Ovary (tissue), 9 donors: ENCODE data around the gene ANKRD33B. TPM values are rescaled to one million over a fixed set of nuclear protein-coding genes. Genes with fewer than 3 reads are reported as not detected.

Source experiments
- DNase-seq, 5 donors: peaks; one replicate each; pipeline ENCODE4 v3.0.0-alpha.2; 2019 to 2020
- H3K27ac ChIP-seq, 2 donors: fragments of 200-600 bp; one replicate each; pipeline versions ENCODE4 v1.5.1 to v1.8.0; 2019 to 2022
- H3K27me3 ChIP-seq: fragments of 200-600 bp; one replicate; pipeline ENCODE4 v1.8.0; 2022
- H3K36me3 ChIP-seq: fragments of 200-600 bp; sonication (generic); one replicate; pipeline ENCODE4 v1.5.1; 2019
- H3K4me1 ChIP-seq: one replicate; pipeline ENCODE4 v1.8.1; 2013; ENCODE audit warnings: mild to moderate bottlenecking, moderate library complexity; ENCODE audit not compliant: insufficient read depth
- H3K4me3 ChIP-seq: fragments of 200-600 bp; sonication (generic); one replicate; pipeline ENCODE4 v1.5.1; 2017
- H3K9me3 ChIP-seq, 2 donors: fragments of 200-600 bp in 1 of 2; sonication (generic) in 1 of 2; one replicate each; pipeline versions ENCODE4 v1.5.1 to v1.8.1; 2013 to 2019; ENCODE audit warnings: mild to moderate bottlenecking in 1 of 2, moderate library complexity in 1 of 2
- EP300 ChIP-seq: sonication (generic); formaldehyde crosslinking; IDR thresholded peaks from one replicate; pipeline ENCODE4 v1.6.1; 2017; ENCODE audit warnings: antibody characterized with exemption
- POLR2A ChIP-seq: fragments of 450-650 bp; IDR thresholded peaks from one replicate; pipeline ENCODE4 v1.6.1; 2017; ENCODE audit warnings: antibody characterized with exemption, mild to moderate bottlenecking, moderate library complexity
- WGBS, 3 donors: extraction: QIAGEN DNeasy Blood & Tissue Kit in 1 of 3; methylation state at CpG; one replicate each; pipeline versions ENCODE4 v1.1.5 to v1.1.7; 2013 to 2017; 5-methylcytosine and 5-hydroxymethylcytosine counted together
- intact Hi-C, 4 donors: fragments of 100-400 bp; cut with DNase I; formaldehyde crosslinking; loops; one replicate each; pipeline versions ENCODE4 v1.11.0 to v1.15.1; 2022 to 2023
- polyA plus RNA-seq, 2 donors: library from polyadenylated mRNA; stranded (reverse); fragments of 200-250 nt in 1 of 2; fragments of 350-450 nt in 1 of 2; fragmentation: Illumina TruSeq in 1 of 2; extraction: RNeasy Lipid Tissue Mini Kit (QIAGEN cat#74804) in 1 of 2; gene quantifications; one replicate each; pipeline ENCODE4 v1.2.3, GENCODE V29; 2013 to 2014
- total RNA-seq, 7 donors: library from RNA; depleted of rRNA in 2 of 7; stranded (reverse); fragments of >200 nt in 2 of 7; fragmentation: NEBNext Ultra II Directional in 3 of 7; extraction: Animal tissue kit (Norgen Biotek cat#: 25700) in 3 of 7; gene quantifications; one replicate each; pipeline versions ENCODE4 v1.1.0 to v1.2.4, GENCODE V29; 2016 to 2023
- TF ChIP-seq, protein P1 (sequence below), 3 donors: fragments of 450-650 bp in 2 of 3; fragments of 200-600 bp in 1 of 3; IDR thresholded peaks; one replicate each; pipeline versions ENCODE4 v1.5.1 to v1.8.0; 2016 to 2022; ENCODE audit warnings: antibody characterized with exemption in 3 of 3, mild to moderate bottlenecking in 1 of 3
- donor health status: DM: no; HTN: no; CAD: no; lungs with moderate emphysema.
- donor health status: DM: no; HTN: no; CAD: no.
- donor health status: Bipolar disorder and iron deficiency.
- donor health status: DM: yes; HTN: yes; CAD: no.
- donor health status: DM: no; HTN: no; CAD: no.
- donor health status: DM: yes; HTN: yes; CAD: no.

The ANKRD33B gene
- total and polyA plus RNA-seq, 9 donors = 0.65 to 13.3 (median 1.9) TPM

DNA sequence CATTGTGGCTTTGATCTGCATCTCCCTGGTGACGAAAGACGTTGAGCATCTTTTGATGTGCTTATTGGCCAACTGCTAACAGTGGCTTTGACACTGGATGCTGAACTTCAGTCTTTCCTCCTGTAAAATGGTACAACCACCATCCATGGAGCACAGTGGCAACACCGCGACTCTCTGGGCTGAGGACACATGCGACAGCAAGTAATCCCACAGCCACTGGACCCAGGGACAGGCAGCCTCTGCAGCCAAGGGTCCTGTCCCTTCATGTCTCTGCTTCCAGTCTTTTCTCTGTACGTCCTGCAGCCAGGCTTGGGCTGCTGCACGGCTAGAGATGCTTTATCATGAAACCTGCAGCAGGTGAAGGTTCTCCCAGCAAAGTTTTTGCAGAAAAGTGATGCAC lies 113.7 kb downstream of the ANKRD33B start:
- WGBS, 3 donors = 92 to 95% (median 94%) methylated on average over 7 of the region's 7 CpGs

DNA sequence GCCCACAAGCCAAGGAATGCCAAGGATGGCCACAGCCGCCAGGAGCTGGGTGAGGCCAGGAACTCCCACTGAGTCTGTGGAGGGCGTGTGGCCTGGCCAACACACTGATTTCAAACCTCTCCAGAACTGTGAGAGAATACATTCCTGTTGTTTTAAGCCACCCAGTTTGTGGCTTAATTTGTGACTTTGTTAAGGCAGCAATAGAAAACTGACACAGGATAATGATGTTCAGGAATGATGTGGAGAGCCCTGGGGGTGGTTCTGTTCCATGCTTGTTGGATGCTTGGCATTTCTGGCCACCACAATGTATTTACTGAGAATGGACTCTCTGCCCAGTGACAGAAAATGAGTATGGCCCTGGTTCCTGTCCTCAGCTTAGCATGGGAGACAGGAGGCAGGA lies 114.4 kb downstream of the ANKRD33B start:
- Histone ChIP-seq H3K4me1 (no peaks in the 10 kb centered on the region), H3K27ac (no peak overlapping the region), H3K36me3 (no peaks in the 10 kb centered on the region), H3K27me3 (no peaks in the 10 kb centered on the region), H3K9me3 (no peaks in the 10 kb centered on the region), H3K4me3 (no peak overlapping the region)
- TF ChIP-seq, protein P1, sequence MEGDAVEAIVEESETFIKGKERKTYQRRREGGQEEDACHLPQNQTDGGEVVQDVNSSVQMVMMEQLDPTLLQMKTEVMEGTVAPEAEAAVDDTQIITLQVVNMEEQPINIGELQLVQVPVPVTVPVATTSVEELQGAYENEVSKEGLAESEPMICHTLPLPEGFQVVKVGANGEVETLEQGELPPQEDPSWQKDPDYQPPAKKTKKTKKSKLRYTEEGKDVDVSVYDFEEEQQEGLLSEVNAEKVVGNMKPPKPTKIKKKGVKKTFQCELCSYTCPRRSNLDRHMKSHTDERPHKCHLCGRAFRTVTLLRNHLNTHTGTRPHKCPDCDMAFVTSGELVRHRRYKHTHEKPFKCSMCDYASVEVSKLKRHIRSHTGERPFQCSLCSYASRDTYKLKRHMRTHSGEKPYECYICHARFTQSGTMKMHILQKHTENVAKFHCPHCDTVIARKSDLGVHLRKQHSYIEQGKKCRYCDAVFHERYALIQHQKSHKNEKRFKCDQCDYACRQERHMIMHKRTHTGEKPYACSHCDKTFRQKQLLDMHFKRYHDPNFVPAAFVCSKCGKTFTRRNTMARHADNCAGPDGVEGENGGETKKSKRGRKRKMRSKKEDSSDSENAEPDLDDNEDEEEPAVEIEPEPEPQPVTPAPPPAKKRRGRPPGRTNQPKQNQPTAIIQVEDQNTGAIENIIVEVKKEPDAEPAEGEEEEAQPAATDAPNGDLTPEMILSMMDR (IDR thresholded peaks at IDR 0.05) = no peak
- no peak for TF ChIP-seq POLR2A
- no peak for TF ChIP-seq EP300
- intact Hi-C loops = no loop called here
- WGBS, 3 donors = 89 to 98% (median 95%) methylated on average over 2 of the region's 2 CpGs
- DNase-seq = no peak

More for the DNA sequence above, 113.7 kb downstream of the ANKRD33B start:
- Histone ChIP-seq H3K4me3 (no peak overlapping the region), H3K4me1 (no peaks in the 10 kb centered on the region), H3K9me3 (no peaks in the 10 kb centered on the region), H3K27ac (no peak overlapping the region), H3K36me3 (no peaks in the 10 kb centered on the region), H3K27me3 (no peaks in the 10 kb centered on the region)
- intact Hi-C loops = no loop called here
- TF ChIP-seq, protein P1 (IDR thresholded peaks at IDR 0.05) = no peak
- TF ChIP-seq EP300 (no peak), POLR2A (no peak)
- DNase-seq = no peak

- intact Hi-C loops = no loop called here
- WGBS, 3 donors = 90 to 92% (median 92%) methylated on average over 15 of the region's 15 CpGs
Observed at GRCh38 chr5:10679336-10679988, 115.6 kb downstream of the ANKRD33B start.

GRCh38 chr5:10680876-10681481 lies 117.1 kb downstream of the ANKRD33B start:
- no peaks in the 10 kb centered on the region for H3K9me3 ChIP-seq
- no peaks in the 10 kb centered on the region for H3K36me3 ChIP-seq
- H3K27me3 ChIP-seq = no peaks in the 10 kb centered on the region
- no peak overlapping the region for H3K4me3 ChIP-seq
- DNase-seq = no peak
- intact Hi-C loops = no loop called here
- WGBS, 3 donors = 94 to 96% (median 96%) methylated on average over 17 of the region's 17 CpGs
- TF ChIP-seq, protein P1 (IDR thresholded peaks at IDR 0.05) = no peak
- TF ChIP-seq EP300 (no peak), POLR2A (no peak)
- no peak overlapping the region for H3K27ac ChIP-seq
- H3K4me1 ChIP-seq = no peaks in the 10 kb centered on the region

More at GRCh38 chr5:10679336-10679988, 115.6 kb downstream of the ANKRD33B start:
- Histone ChIP-seq H3K9me3 (no peaks in the 10 kb centered on the region), H3K4me1 (no peaks in the 10 kb centered on the region), H3K27ac (no peak overlapping the region), H3K27me3 (no peaks in the 10 kb centered on the region), H3K36me3 (no peaks in the 10 kb centered on the region), H3K4me3 (no peak overlapping the region)
- DNase-seq = no peak
- TF ChIP-seq POLR2A (no peak), EP300 (no peak)
- TF ChIP-seq, protein P1 (IDR thresholded peaks at IDR 0.05) = no peak
